Neural progenitor cell (in vitro differentiated cells): Measurements from ENCODE around the gene MZT2B.

Experiments used
- EZH2 ChIP-seq: fragments of 200-600 bp; sonication (generic); IDR thresholded peaks from 2 replicates; pipeline ENCODE4 v1.6.1; 2017; ENCODE audit warnings: antibody characterized with exemption, mild to moderate bottlenecking, moderate library complexity
- EZH2phosphoT487 ChIP-seq: fragments of 200-600 bp; sonication (generic); IDR thresholded peaks from 2 replicates; pipeline ENCODE4 v1.6.1; 2017; ENCODE audit warnings: antibody characterized with exemption
- TF ChIP-seq, protein P1 (sequence below): fragments of 200-600 bp; sonication (generic); IDR thresholded peaks from 2 replicates; pipeline ENCODE4 v1.5.1; 2017; ENCODE audit warnings: antibody characterized with exemption, mild to moderate bottlenecking

- TF ChIP-seq, protein P1, sequence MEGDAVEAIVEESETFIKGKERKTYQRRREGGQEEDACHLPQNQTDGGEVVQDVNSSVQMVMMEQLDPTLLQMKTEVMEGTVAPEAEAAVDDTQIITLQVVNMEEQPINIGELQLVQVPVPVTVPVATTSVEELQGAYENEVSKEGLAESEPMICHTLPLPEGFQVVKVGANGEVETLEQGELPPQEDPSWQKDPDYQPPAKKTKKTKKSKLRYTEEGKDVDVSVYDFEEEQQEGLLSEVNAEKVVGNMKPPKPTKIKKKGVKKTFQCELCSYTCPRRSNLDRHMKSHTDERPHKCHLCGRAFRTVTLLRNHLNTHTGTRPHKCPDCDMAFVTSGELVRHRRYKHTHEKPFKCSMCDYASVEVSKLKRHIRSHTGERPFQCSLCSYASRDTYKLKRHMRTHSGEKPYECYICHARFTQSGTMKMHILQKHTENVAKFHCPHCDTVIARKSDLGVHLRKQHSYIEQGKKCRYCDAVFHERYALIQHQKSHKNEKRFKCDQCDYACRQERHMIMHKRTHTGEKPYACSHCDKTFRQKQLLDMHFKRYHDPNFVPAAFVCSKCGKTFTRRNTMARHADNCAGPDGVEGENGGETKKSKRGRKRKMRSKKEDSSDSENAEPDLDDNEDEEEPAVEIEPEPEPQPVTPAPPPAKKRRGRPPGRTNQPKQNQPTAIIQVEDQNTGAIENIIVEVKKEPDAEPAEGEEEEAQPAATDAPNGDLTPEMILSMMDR, result no peak
- no peak for TF ChIP-seq EZH2
- TF ChIP-seq EZH2phosphoT487, result no peak
These were observed 27.0 kb upstream of the MZT2B start for GRCh38 chr2:130154773-130155765.
